Sigmoid colon (tissue), 4 donors: ENCODE data around the gene DHPS.

Source experiments
- EP300 ChIP-seq, 4 donors: sonication (generic); formaldehyde crosslinking; IDR thresholded peaks; one replicate each; pipeline ENCODE4 v1.6.1; 2017; ENCODE audit warnings: antibody characterized with exemption in 4 of 4
- TF ChIP-seq, protein P1 (sequence below), 4 experiments: fragments of 450-650 bp in 3 of 4; fragments of 200-600 bp in 1 of 4; IDR thresholded peaks; one replicate each; pipeline ENCODE4 v1.5.1; 2016 to 2019; ENCODE audit warnings: antibody characterized with exemption in 4 of 4, mild to moderate bottlenecking in 3 of 4, moderate library complexity in 2 of 4

DNA sequence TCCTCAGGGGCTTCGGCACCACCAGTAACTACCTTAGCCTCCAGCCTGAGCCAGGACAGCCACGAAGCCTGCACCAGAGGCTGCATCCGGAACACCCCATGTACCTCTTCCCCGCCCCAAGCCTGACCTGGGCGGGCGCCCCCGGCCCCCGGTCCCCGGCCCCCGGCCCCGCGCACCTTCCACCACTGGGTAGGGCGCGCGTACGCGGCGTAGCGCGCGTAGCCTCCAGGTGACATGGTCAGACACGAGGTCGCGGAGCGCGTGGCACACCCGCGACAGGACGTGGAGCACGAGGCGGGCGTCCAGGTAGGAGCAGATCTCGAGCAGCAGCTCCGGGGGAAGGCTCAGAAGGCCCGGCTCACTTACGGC lies 14.3 kb upstream of the DHPS start:
- TF ChIP-seq, protein P1, sequence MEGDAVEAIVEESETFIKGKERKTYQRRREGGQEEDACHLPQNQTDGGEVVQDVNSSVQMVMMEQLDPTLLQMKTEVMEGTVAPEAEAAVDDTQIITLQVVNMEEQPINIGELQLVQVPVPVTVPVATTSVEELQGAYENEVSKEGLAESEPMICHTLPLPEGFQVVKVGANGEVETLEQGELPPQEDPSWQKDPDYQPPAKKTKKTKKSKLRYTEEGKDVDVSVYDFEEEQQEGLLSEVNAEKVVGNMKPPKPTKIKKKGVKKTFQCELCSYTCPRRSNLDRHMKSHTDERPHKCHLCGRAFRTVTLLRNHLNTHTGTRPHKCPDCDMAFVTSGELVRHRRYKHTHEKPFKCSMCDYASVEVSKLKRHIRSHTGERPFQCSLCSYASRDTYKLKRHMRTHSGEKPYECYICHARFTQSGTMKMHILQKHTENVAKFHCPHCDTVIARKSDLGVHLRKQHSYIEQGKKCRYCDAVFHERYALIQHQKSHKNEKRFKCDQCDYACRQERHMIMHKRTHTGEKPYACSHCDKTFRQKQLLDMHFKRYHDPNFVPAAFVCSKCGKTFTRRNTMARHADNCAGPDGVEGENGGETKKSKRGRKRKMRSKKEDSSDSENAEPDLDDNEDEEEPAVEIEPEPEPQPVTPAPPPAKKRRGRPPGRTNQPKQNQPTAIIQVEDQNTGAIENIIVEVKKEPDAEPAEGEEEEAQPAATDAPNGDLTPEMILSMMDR (IDR thresholded peaks at IDR 0.05), result no peak
- TF ChIP-seq EP300 (IDR thresholded peaks at IDR 0.05), result no peak
